CD4-positive, alpha-beta T cell (primary cell): ENCODE measurements around the gene PCSK1N. TPM values are rescaled to one million over a fixed set of nuclear protein-coding genes. Genes with fewer than 3 reads are reported as not detected.

ENCODE experiments used
- ATAC-seq: fragments of 200-7000 bp; cut with Tn5 transposase; one replicate; pipeline ENCODE4 v1.10.0; 2022; ENCODE audit warnings: mild to moderate bottlenecking; ENCODE audit not compliant: poor library complexity
- CTCF ChIA-PET: fragments of 350-600 bp; sonication (Branson Sonifier 250); formaldehyde crosslinking; loops from one replicate; lab custom pipeline; 2021; ENCODE audit warnings: antibody characterized with exemption, inconsistent platforms; lab: Charles Lee
- POLR2A ChIA-PET: fragments of 350-600 bp; sonication (Branson Sonifier 250); formaldehyde crosslinking; loops from one replicate; lab custom pipeline; 2021; ENCODE audit warnings: antibody characterized with exemption, inconsistent platforms; lab: Charles Lee
- DNase-seq, 14 experiments: peaks; one replicate each; pipeline ENCODE4 v3.0.0-alpha.2; 2013 to 2020; ENCODE audit warnings: mixed read lengths in 2 of 14
- H3K27ac ChIP-seq, 2 donors: one replicate each; pipeline versions ENCODE4 v1.5.1 to v1.7.0; 2013; ENCODE audit warnings: low read length in 2 of 2, low read depth in 1 of 2, mild to moderate bottlenecking in 1 of 2
- H3K27me3 ChIP-seq, 2 experiments: 1 replicate in 1 of 2; 2 replicates in 1 of 2; pipeline versions ENCODE4 v1.6.1 to v1.7.0; 2013; ENCODE audit warnings: low read length in 2 of 2, control low read depth in 1 of 2, mild to moderate bottlenecking in 1 of 2, moderate library complexity in 1 of 2; ENCODE audit not compliant: insufficient read depth in 2 of 2, control insufficient read depth in 1 of 2
- H3K36me3 ChIP-seq: one replicate; pipeline ENCODE4 v1.6.1; 2013; ENCODE audit warnings: low read length, control low read depth; ENCODE audit not compliant: insufficient read depth
- H3K4me1 ChIP-seq: one replicate; pipeline ENCODE4 v1.6.1; 2013; ENCODE audit warnings: low read length, control low read depth; ENCODE audit not compliant: insufficient read depth
- H3K4me3 ChIP-seq: one replicate; pipeline ENCODE4 v1.5.1; 2013; ENCODE audit warnings: mild to moderate bottlenecking, low read length, moderate library complexity
- H3K9me3 ChIP-seq, 2 experiments: 1 replicate in 1 of 2; 2 replicates in 1 of 2; pipeline versions ENCODE4 v1.6.1 to v1.7.0; 2013; ENCODE audit warnings: low read length in 2 of 2, mild to moderate bottlenecking in 2 of 2, control low read depth in 1 of 2, moderate library complexity in 1 of 2; ENCODE audit not compliant: control insufficient read depth in 1 of 2, insufficient read depth in 1 of 2
- H3K27ac Mint-ChIP-seq: one replicate; pipeline ENCODE4 v1.8.0; 2020; ENCODE audit warnings: mixed read lengths
- H3K27me3 Mint-ChIP-seq: one replicate; pipeline ENCODE4 v1.8.0; 2021; ENCODE audit warnings: mixed read lengths
- H3K36me3 Mint-ChIP-seq: one replicate; pipeline ENCODE4 v1.8.0; 2021; ENCODE audit warnings: low read depth, mixed read lengths
- H3K4me1 Mint-ChIP-seq: one replicate; pipeline ENCODE4 v1.8.0; 2021; ENCODE audit warnings: low read depth, mixed read lengths
- H3K4me3 Mint-ChIP-seq: one replicate; pipeline ENCODE4 v1.8.0; 2020; ENCODE audit warnings: mild to moderate bottlenecking, mixed read lengths
- H3K9me3 Mint-ChIP-seq: one replicate; pipeline ENCODE4 v1.8.0; 2020; ENCODE audit warnings: mixed read lengths
- intact Hi-C, 2 experiments: fragments of 100-400 bp; cut with DNase I in 1 of 2; cut with micrococcal nuclease in 1 of 2; formaldehyde crosslinking; loops; one replicate each; pipeline versions ENCODE4 v1.15.1 to v1.9.0; 2023 to 2025; cut with DNase I, micrococcal nuclease
- total RNA-seq, 174 experiments: library from RNA in 2 of 174; stranded (reverse) in 2 of 174; gene quantifications; one replicate each; pipeline ENCODE4 v1.2.3 and lab custom pipeline; 2021 to 2026
- TF ChIP-seq, protein P1 (sequence below): fragments of 200-600 bp; IDR thresholded peaks from one replicate; pipeline ENCODE4 v1.8.0; 2022; ENCODE audit warnings: antibody characterized with exemption, mild to moderate bottlenecking

The PCSK1N gene
- total RNA-seq, 2 experiments from 2014 or later = 3.5 to 4.9 TPM

- peak overlapping the region; percentile 88 to 94 for H3K27ac ChIP-seq
- no peaks in the 10 kb centered on the region for H3K9me3 Mint-ChIP-seq
- peaks cover 21% of the 10 kb centered on the region for H3K36me3 Mint-ChIP-seq
- H3K27ac Mint-ChIP-seq = peak overlapping the region; percentile 99
- H3K27me3 Mint-ChIP-seq = no peaks in the 10 kb centered on the region
- no peaks in the 10 kb centered on the region for H3K27me3 ChIP-seq
- H3K36me3 ChIP-seq = peaks cover 17% of the 10 kb centered on the region
- peak overlapping the region; percentile 87 for H3K4me3 ChIP-seq
- no peak for ATAC-seq
- CTCF ChIA-PET = interaction anchor here (1.0 kb wide), 2 partner anchors 153 to 262 kb away, joined by 4 to 8 read pairs; no protein-coding TSS in a partner anchor
- peaks cover 17% of the 10 kb centered on the region for H3K4me1 ChIP-seq
- peaks cover 18% of the 10 kb centered on the region for H3K4me1 Mint-ChIP-seq
- TF ChIP-seq, protein P1, sequence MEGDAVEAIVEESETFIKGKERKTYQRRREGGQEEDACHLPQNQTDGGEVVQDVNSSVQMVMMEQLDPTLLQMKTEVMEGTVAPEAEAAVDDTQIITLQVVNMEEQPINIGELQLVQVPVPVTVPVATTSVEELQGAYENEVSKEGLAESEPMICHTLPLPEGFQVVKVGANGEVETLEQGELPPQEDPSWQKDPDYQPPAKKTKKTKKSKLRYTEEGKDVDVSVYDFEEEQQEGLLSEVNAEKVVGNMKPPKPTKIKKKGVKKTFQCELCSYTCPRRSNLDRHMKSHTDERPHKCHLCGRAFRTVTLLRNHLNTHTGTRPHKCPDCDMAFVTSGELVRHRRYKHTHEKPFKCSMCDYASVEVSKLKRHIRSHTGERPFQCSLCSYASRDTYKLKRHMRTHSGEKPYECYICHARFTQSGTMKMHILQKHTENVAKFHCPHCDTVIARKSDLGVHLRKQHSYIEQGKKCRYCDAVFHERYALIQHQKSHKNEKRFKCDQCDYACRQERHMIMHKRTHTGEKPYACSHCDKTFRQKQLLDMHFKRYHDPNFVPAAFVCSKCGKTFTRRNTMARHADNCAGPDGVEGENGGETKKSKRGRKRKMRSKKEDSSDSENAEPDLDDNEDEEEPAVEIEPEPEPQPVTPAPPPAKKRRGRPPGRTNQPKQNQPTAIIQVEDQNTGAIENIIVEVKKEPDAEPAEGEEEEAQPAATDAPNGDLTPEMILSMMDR = no peak
- POLR2A ChIA-PET = interaction anchor here (0.7 to 2.3 kb wide), 21 partner anchors 33 to 367 kb away, joined by 3 to 40 read pairs (median 8); partner anchors contain the start of genes OTUD5, PIM2, PQBP1 and RBM3
- no peaks in the 10 kb centered on the region for H3K9me3 ChIP-seq
- H3K4me3 Mint-ChIP-seq = peak overlapping the region; percentile 93
- no peak for DNase-seq
- intact Hi-C loops = loop anchor here (1.0 to 10.0 kb wide), 9 partner anchors 63 to 507 kb away; partner anchors contain the start of genes OTUD5 (in 2 of the 2), SUV39H1 (in 2 of the 2), PQBP1 (in 1 of the 2) and TIMM17B (in 1 of the 2)
These were observed 34.7 kb downstream of the PCSK1N start for GRCh38 chrX:48800574-48801279.

DNA sequence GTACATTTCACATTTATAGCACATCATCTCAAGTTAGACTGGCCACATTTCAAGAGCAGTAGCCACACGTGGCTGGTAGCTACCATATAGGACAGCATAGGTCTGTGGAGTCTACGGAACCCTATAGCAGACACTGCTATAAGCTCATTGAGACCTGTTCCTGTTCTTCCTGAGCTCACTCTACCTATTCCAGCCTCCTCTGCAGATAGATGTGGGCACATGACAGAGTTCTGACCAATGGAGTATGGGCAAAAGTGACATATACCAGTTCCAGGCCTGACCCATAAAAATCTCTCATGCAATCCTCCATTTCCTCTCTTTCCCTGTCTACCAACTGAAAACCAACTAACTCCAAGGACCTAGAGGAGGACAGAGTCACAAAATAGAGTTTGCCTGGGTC lies 37.1 kb downstream of the PCSK1N start:
- POLR2A ChIA-PET = no interaction called here

DNA sequence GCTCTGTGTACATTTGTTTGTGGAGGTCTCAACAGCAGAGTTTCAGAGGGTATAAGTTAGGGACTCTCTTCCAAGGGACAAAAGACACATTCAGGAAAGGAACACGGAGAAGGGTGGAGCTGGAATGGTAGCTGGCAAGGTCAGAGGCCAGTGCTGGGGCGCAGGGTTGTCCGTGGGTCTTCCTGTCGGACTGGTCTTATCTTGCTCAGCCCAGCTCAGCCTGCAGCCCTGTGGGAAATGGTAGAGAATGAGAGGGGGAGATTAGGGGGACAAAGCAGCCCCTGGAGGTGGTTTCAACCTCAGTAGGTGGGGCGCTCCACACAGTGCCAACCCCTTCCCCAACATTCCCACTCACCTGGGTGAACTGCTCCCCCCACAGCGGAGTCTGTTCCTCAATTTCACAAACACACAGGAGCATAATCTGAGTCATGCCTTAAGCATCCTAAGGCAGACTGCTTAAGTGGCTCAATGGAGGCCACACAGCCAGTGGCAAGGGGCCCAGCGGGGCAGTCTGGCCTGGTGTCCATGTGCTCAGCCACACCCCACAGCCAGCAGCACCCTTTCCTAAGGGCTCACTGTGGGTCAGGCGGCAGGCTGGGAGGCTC lies 40.4 kb downstream of the PCSK1N start:
- ATAC-seq (no peak), DNase-seq (no peak)
- Mint-ChIP-seq H3K36me3 (no peaks in the 10 kb centered on the region), H3K27me3 (no peaks in the 10 kb centered on the region), H3K27ac (no peak overlapping the region), H3K4me1 (no peaks in the 10 kb centered on the region), H3K9me3 (no peaks in the 10 kb centered on the region), H3K4me3 (no peak overlapping the region)
- no peak overlapping the region for H3K27ac ChIP-seq
- no peak overlapping the region for H3K4me3 ChIP-seq
- no peaks in the 10 kb centered on the region for H3K9me3 ChIP-seq
- H3K4me1 ChIP-seq = no peaks in the 10 kb centered on the region
- H3K36me3 ChIP-seq = no peaks in the 10 kb centered on the region
- ChIA-PET CTCF (no interaction called here), POLR2A (no interaction called here)
- TF ChIP-seq, protein P1 = no peak
- intact Hi-C loops = loop anchor here in 1 of 2 experiments (5.0 kb wide), 1 partner anchor 43 kb away; no protein-coding TSS in a partner anchor
- H3K27me3 ChIP-seq = no peaks in the 10 kb centered on the region

More for the DNA sequence above, 37.1 kb downstream of the PCSK1N start:
- ATAC-seq (no peak), DNase-seq (no peak)
- Mint-ChIP-seq H3K4me3 (no peak overlapping the region), H3K27me3 (no peaks in the 10 kb centered on the region), H3K9me3 (no peaks in the 10 kb centered on the region), H3K27ac (no peak overlapping the region), H3K36me3 (peaks cover 9% of the 10 kb centered on the region), H3K4me1 (peaks cover 18% of the 10 kb centered on the region)
- H3K9me3 ChIP-seq = no peaks in the 10 kb centered on the region
- peaks cover 17% of the 10 kb centered on the region for H3K4me1 ChIP-seq
- peaks cover 4% of the 10 kb centered on the region for H3K36me3 ChIP-seq
- CTCF ChIA-PET = no interaction called here
- H3K27ac ChIP-seq = no peak overlapping the region
- no peak overlapping the region for H3K4me3 ChIP-seq
- no peaks in the 10 kb centered on the region for H3K27me3 ChIP-seq
- intact Hi-C loops = no loop called here
- TF ChIP-seq, protein P1 = no peak
